Osteoblast (primary cell): ENCODE results near the gene ANKRD33. TPM values are rescaled to one million over a fixed set of nuclear protein-coding genes. Genes with fewer than 3 reads are reported as not detected.

ENCODE experiments used
- DNase-seq: peaks from one replicate; pipeline ENCODE4 v3.0.0; 2011; ENCODE audit warnings: low spot score, mixed read lengths; ENCODE audit not compliant: insufficient read length; ENCODE audit errors: missing footprints
- H2AFZ ChIP-seq: 2 replicates; pipeline ENCODE4 v1.6.0; 2011; ENCODE audit warnings: mild to moderate bottlenecking, low read length
- H3K27ac ChIP-seq: 2 replicates; pipeline ENCODE4 v1.5.1; 2011; ENCODE audit warnings: mild to moderate bottlenecking, low read depth, low read length, moderate library complexity
- H3K27me3 ChIP-seq: 2 replicates; pipeline ENCODE4 v1.6.0; 2012; ENCODE audit warnings: mild to moderate bottlenecking, control low read depth, inconsistent platforms, low read length, moderate library complexity; ENCODE audit not compliant: insufficient read depth
- H3K36me3 ChIP-seq: 2 replicates; pipeline ENCODE4 v1.5.1; 2011; ENCODE audit warnings: mild to moderate bottlenecking, low read length, control low read depth, moderate library complexity; ENCODE audit not compliant: insufficient read depth
- H3K4me1 ChIP-seq: 2 replicates; pipeline ENCODE4 v1.5.1; 2011; ENCODE audit warnings: mild to moderate bottlenecking, low read length, control low read depth, moderate library complexity; ENCODE audit not compliant: insufficient read depth
- H3K4me2 ChIP-seq: 2 replicates; pipeline ENCODE4 v1.6.0; 2011; ENCODE audit warnings: mild to moderate bottlenecking, low read length; ENCODE audit not compliant: insufficient read depth
- H3K4me3 ChIP-seq: fragments of 200-600 bp; sonication (generic); 3 replicates; pipeline ENCODE4 v1.5.1; 2012; ENCODE audit warnings: mild to moderate bottlenecking, low read length, inconsistent platforms; ENCODE audit not compliant: insufficient read depth
- H3K79me2 ChIP-seq: 2 replicates; pipeline ENCODE4 v1.6.0; 2012; ENCODE audit warnings: mild to moderate bottlenecking, low read length, control low read depth, inconsistent platforms; ENCODE audit not compliant: insufficient read depth
- H3K9me3 ChIP-seq: 2 replicates; pipeline ENCODE4 v1.5.1; 2011; ENCODE audit warnings: low read depth, low read length, control low read depth
- H4K20me1 ChIP-seq: 2 replicates; pipeline ENCODE4 v1.6.0; 2012; ENCODE audit warnings: mild to moderate bottlenecking, low read length, control low read depth; ENCODE audit not compliant: insufficient read depth
- total RNA-seq: library from RNA; depleted of rRNA; stranded (reverse); fragments of >200 nt; gene quantifications from 2 replicates; pipeline ENCODE4 v1.2.3, GENCODE V29; 2012
- TF ChIP-seq, protein P1 (sequence below): IDR thresholded peaks from 2 replicates; pipeline ENCODE4 v1.5.1; 2011; ENCODE audit warnings: mild to moderate bottlenecking, low read depth, low read length, moderate library complexity; ENCODE audit errors: extremely low read depth

ANKRD33 gene
- total RNA-seq, 1 donor, result not detected

GRCh38 chr12:51907083-51907855 is 19.4 kb downstream of the ANKRD33 start, which contains the start of gene ACVRL1:
Gene ACVRL1, plus strand, starts transcription at chr12:51907504. Its CDS starts 4,971 bp downstream, at chr12:51912475.
- H3K4me1 ChIP-seq, result peaks cover 20% of the 10 kb centered on the region
- H2AFZ ChIP-seq, result peak within 1 kb of the TSS; percentile 51
- no peaks in the 10 kb centered on the region for H3K36me3 ChIP-seq
- no peak within 1 kb of the TSS for H3K27ac ChIP-seq
- TF ChIP-seq, protein P1, sequence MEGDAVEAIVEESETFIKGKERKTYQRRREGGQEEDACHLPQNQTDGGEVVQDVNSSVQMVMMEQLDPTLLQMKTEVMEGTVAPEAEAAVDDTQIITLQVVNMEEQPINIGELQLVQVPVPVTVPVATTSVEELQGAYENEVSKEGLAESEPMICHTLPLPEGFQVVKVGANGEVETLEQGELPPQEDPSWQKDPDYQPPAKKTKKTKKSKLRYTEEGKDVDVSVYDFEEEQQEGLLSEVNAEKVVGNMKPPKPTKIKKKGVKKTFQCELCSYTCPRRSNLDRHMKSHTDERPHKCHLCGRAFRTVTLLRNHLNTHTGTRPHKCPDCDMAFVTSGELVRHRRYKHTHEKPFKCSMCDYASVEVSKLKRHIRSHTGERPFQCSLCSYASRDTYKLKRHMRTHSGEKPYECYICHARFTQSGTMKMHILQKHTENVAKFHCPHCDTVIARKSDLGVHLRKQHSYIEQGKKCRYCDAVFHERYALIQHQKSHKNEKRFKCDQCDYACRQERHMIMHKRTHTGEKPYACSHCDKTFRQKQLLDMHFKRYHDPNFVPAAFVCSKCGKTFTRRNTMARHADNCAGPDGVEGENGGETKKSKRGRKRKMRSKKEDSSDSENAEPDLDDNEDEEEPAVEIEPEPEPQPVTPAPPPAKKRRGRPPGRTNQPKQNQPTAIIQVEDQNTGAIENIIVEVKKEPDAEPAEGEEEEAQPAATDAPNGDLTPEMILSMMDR, result no peak
- no peaks in the 10 kb centered on the region for H3K9me3 ChIP-seq
- peak within 1 kb of the TSS; percentile 73 for H3K4me3 ChIP-seq
- H3K79me2 ChIP-seq, result no peaks in the 10 kb centered on the region
- peak within 1 kb of the TSS; percentile 78 for H3K4me2 ChIP-seq
- no peaks in the 10 kb centered on the region for H4K20me1 ChIP-seq
- DNase-seq, result peak; percentile 97
- H3K27me3 ChIP-seq, result no peaks in the 10 kb centered on the region

DNA sequence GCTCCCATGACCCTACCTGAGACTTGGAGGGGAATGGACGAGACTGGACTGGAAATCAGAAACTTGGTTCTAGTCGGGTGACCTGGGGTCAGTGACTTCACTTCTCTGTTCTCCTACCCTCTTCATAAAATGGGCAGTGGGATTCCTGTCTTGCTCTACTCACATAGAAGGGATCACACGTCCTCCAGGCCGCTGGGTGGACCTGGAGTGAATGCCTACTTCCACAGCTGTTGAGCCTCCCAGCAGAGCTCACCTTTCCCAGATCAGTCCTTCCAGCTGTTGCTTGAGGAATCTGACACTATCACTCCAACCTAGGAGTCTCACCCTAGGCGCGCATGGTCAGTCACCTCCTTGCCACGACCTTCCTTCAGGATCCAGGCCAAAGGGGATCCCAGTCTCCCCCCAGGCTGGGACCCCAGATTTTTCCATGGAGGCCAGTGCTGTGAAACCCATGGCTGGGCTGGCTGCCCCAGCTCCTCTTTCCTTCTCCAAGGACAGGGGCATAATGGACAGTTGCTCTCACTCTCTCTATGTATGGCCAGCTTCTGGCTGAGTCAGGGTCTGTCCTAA is 20.0 kb downstream of the ANKRD33 start:
- TF ChIP-seq, protein P1, result no peak
- Histone ChIP-seq H3K4me2 (peak overlapping the region; percentile 78), H4K20me1 (no peaks in the 10 kb centered on the region), H3K36me3 (no peaks in the 10 kb centered on the region), H2AFZ (peak overlapping the region; percentile 51), H3K4me3 (peak overlapping the region; percentile 73), H3K27me3 (no peaks in the 10 kb centered on the region), H3K4me1 (peaks cover 20% of the 10 kb centered on the region), H3K27ac (no peak overlapping the region), H3K9me3 (no peaks in the 10 kb centered on the region), H3K79me2 (no peaks in the 10 kb centered on the region)
- DNase-seq, result no peak

- H3K27ac ChIP-seq, result no peak overlapping the region
Measured at GRCh38 chr12:51908876-51909592, 21.1 kb downstream of the ANKRD33 start.

More at GRCh38 chr12:51908876-51909592, 21.1 kb downstream of the ANKRD33 start:
- Histone ChIP-seq H3K9me3 (no peaks in the 10 kb centered on the region), H3K4me2 (no peak overlapping the region), H3K4me1 (peaks cover 20% of the 10 kb centered on the region), H3K36me3 (no peaks in the 10 kb centered on the region), H3K79me2 (no peaks in the 10 kb centered on the region), H2AFZ (no peak overlapping the region), H3K27me3 (no peaks in the 10 kb centered on the region), H4K20me1 (no peaks in the 10 kb centered on the region), H3K4me3 (no peak overlapping the region)
- TF ChIP-seq, protein P1, result no peak
- DNase-seq, result no peak
